Erythroblast (primary cell): ENCODE results near the gene FGF14.

Experiments used
- GATA1 ChIP-seq: IDR thresholded peaks from 2 replicates; pipeline ENCODE4 v1.6.1; 2011; ENCODE audit warnings: low read depth, mild to moderate bottlenecking, control low read depth, low read length, moderate library complexity
- POLR2A ChIP-seq: IDR thresholded peaks from 2 replicates; pipeline ENCODE4 v1.6.1; 2011; ENCODE audit warnings: mild to moderate bottlenecking, low read length

- TF ChIP-seq POLR2A (no peak), GATA1 (no peak)
Measured at GRCh38 chr13:101749584-101749983, 652.3 kb downstream of the FGF14 start.
